ENCODE data around the gene NEDD4L.

- no peak for TF ChIP-seq POLR2A (IDR thresholded peaks at IDR 0.05)
- TF ChIP-seq, protein P1, sequence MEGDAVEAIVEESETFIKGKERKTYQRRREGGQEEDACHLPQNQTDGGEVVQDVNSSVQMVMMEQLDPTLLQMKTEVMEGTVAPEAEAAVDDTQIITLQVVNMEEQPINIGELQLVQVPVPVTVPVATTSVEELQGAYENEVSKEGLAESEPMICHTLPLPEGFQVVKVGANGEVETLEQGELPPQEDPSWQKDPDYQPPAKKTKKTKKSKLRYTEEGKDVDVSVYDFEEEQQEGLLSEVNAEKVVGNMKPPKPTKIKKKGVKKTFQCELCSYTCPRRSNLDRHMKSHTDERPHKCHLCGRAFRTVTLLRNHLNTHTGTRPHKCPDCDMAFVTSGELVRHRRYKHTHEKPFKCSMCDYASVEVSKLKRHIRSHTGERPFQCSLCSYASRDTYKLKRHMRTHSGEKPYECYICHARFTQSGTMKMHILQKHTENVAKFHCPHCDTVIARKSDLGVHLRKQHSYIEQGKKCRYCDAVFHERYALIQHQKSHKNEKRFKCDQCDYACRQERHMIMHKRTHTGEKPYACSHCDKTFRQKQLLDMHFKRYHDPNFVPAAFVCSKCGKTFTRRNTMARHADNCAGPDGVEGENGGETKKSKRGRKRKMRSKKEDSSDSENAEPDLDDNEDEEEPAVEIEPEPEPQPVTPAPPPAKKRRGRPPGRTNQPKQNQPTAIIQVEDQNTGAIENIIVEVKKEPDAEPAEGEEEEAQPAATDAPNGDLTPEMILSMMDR (IDR thresholded peaks at IDR 0.05): no peak
- TF ChIP-seq POLR2AphosphoS5 (IDR thresholded peaks at IDR 0.05): no peak
These were observed 226.4 kb downstream of the NEDD4L start for GRCh38 chr18:58270396-58270795.

Measured in sigmoid colon (tissue), 4 donors.